ENCODE results near the gene CDKAL1. TPM values are rescaled to one million over a fixed set of nuclear protein-coding genes. Genes with fewer than 3 reads are reported as not detected.

CDKAL1 gene
- total and polyA plus RNA-seq, 2 of the 13 experiments (the other 11 are each of a cell fraction or from before 2014, with no cell fraction given), result 9.5 to 27.7 TPM

DNA sequence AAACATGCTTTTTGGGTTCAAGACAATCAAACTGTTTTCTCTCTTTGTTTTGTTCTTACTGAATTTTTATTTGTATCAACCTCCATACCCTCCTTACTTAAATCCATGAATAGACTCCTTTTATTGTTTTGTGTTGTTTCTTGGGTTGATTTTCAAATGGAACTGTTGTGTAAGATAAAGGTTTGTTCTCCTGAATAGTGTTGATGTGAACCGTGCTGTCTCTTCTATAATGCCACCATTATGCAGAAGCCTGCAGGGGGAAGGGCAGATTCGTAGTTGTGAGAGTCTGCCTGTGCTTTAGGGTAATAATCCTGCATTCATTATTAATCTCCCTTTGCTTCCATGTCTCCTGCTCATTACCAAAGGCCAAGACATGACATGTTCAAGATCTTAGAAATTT is 105.9 kb downstream of the CDKAL1 start:
- Histone ChIP-seq H3K79me2 (ENCODE audit: insufficient read depth, low read length) (no peaks in the 10 kb centered on the region), H3K9ac (ENCODE audit: insufficient read depth, low read depth, low read length) (no peak overlapping the region), H3K4me1 (ENCODE audit: insufficient read depth, low read length) (peaks cover 25% of the 10 kb centered on the region), H3K4me3 (replicated peaks in 1 of 3; ENCODE audit: insufficient read depth in 1 of 3, low read depth in 2 of 3, low read length in 3 of 3) (no peak overlapping the region), H3K36me3 (replicated peaks in 1 of 2; ENCODE audit: control insufficient read depth in 1 of 2, insufficient read depth in 2 of 2, low read length in 2 of 2) (no peaks in the 10 kb centered on the region; a peak in 2 of 5 replicates), H2AFZ (ENCODE audit: low read length) (no peak overlapping the region), H3K27ac (ENCODE audit: extremely low read length, insufficient read depth, low read length) (no peak overlapping the region), H3K9me3 (ENCODE audit: low read length) (no peaks in the 10 kb centered on the region), H3K27me3 (ENCODE audit: control insufficient read depth in 1 of 2, insufficient read depth in 2 of 2, low read length in 2 of 2) (no peaks in the 10 kb centered on the region), H4K20me1 (ENCODE audit: insufficient read depth, low read length) (no peaks in the 10 kb centered on the region), H3K4me2 (ENCODE audit: low read depth, low read length) (no peak overlapping the region)
- 88% methylated on average over 2 of the region's 2 CpGs for WGBS (ENCODE audit: low lambda C conversion rate)
- intact Hi-C loops (cut with micrococcal nuclease; ENCODE audit: unreplicated experiment), result no loop called here
- ChIA-PET CTCF (ENCODE audit: low intra/inter-chr PET ratio, low total read pairs) (no interaction called here), POLR2A (no interaction called here)
- in situ Hi-C loops (cut with HindIII; ENCODE audit: extremely low pct_ligation_motif_present, low pct_unique_long_range_greater_than_20kb), result no loop called here
- ATAC-seq (no peak), FAIRE-seq (peak; percentile 30), DNase-seq (ENCODE audit: low spot score) (no peak)
- TF ChIP-seq HNRNPUL1 (IDR thresholded peaks at IDR 0.05; ENCODE audit: low read depth, low read length), result no peak
- TF ChIP-seq, protein P1, sequence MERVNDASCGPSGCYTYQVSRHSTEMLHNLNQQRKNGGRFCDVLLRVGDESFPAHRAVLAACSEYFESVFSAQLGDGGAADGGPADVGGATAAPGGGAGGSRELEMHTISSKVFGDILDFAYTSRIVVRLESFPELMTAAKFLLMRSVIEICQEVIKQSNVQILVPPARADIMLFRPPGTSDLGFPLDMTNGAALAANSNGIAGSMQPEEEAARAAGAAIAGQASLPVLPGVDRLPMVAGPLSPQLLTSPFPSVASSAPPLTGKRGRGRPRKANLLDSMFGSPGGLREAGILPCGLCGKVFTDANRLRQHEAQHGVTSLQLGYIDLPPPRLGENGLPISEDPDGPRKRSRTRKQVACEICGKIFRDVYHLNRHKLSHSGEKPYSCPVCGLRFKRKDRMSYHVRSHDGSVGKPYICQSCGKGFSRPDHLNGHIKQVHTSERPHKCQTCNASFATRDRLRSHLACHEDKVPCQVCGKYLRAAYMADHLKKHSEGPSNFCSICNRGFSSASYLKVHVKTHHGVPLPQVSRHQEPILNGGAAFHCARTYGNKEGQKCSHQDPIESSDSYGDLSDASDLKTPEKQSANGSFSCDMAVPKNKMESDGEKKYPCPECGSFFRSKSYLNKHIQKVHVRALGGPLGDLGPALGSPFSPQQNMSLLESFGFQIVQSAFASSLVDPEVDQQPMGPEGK (CRISPR knock-in tag; IDR thresholded peaks at IDR 0.05), result no peak
- TF ChIP-seq TERF1 (CRISPR knock-in tag; IDR thresholded peaks at IDR 0.05), result no peak
- TF ChIP-seq KDM5B (CRISPR knock-in tag; IDR thresholded peaks at IDR 0.05; ENCODE audit: borderline replicate concordance), result no peak
- TF ChIP-seq ZNF782 (CRISPR knock-in tag; IDR thresholded peaks at IDR 0.05; ENCODE audit: borderline replicate concordance), result no peak
- TF ChIP-seq, protein P2, sequence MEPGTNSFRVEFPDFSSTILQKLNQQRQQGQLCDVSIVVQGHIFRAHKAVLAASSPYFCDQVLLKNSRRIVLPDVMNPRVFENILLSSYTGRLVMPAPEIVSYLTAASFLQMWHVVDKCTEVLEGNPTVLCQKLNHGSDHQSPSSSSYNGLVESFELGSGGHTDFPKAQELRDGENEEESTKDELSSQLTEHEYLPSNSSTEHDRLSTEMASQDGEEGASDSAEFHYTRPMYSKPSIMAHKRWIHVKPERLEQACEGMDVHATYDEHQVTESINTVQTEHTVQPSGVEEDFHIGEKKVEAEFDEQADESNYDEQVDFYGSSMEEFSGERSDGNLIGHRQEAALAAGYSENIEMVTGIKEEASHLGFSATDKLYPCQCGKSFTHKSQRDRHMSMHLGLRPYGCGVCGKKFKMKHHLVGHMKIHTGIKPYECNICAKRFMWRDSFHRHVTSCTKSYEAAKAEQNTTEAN (CRISPR knock-in tag; conservative IDR thresholded peaks at IDR 0.05), result no peak
- no peak for TF ChIP-seq ZNF780A (CRISPR knock-in tag; IDR thresholded peaks at IDR 0.05)
- TF ChIP-seq, protein P3, sequence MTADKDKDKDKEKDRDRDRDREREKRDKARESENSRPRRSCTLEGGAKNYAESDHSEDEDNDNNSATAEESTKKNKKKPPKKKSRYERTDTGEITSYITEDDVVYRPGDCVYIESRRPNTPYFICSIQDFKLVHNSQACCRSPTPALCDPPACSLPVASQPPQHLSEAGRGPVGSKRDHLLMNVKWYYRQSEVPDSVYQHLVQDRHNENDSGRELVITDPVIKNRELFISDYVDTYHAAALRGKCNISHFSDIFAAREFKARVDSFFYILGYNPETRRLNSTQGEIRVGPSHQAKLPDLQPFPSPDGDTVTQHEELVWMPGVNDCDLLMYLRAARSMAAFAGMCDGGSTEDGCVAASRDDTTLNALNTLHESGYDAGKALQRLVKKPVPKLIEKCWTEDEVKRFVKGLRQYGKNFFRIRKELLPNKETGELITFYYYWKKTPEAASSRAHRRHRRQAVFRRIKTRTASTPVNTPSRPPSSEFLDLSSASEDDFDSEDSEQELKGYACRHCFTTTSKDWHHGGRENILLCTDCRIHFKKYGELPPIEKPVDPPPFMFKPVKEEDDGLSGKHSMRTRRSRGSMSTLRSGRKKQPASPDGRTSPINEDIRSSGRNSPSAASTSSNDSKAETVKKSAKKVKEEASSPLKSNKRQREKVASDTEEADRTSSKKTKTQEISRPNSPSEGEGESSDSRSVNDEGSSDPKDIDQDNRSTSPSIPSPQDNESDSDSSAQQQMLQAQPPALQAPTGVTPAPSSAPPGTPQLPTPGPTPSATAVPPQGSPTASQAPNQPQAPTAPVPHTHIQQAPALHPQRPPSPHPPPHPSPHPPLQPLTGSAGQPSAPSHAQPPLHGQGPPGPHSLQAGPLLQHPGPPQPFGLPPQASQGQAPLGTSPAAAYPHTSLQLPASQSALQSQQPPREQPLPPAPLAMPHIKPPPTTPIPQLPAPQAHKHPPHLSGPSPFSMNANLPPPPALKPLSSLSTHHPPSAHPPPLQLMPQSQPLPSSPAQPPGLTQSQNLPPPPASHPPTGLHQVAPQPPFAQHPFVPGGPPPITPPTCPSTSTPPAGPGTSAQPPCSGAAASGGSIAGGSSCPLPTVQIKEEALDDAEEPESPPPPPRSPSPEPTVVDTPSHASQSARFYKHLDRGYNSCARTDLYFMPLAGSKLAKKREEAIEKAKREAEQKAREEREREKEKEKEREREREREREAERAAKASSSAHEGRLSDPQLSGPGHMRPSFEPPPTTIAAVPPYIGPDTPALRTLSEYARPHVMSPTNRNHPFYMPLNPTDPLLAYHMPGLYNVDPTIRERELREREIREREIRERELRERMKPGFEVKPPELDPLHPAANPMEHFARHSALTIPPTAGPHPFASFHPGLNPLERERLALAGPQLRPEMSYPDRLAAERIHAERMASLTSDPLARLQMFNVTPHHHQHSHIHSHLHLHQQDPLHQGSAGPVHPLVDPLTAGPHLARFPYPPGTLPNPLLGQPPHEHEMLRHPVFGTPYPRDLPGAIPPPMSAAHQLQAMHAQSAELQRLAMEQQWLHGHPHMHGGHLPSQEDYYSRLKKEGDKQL (CRISPR knock-in tag; IDR thresholded peaks at IDR 0.05; ENCODE audit: low read depth), result no peak
- TF ChIP-seq ZNF788 (CRISPR knock-in tag; IDR thresholded peaks at IDR 0.05; ENCODE audit: borderline replicate concordance), result no peak
- BruUV-seq (replicated peaks), result no TSS peak
